ENCODE measurements around the gene ARHGAP15. TPM values are rescaled to one million over a fixed set of nuclear protein-coding genes. Genes with fewer than 3 reads are reported as not detected.

The ARHGAP15 gene
- total RNA-seq, 1 donor from 2014 or later, result not detected

GRCh38 chr2:143165291-143165690 lies 36.1 kb downstream of the ARHGAP15 start:
- no peak overlapping the region for H3K27ac Mint-ChIP-seq (ENCODE audit: unreplicated experiment)
- H3K36me3 Mint-ChIP-seq (ENCODE audit: low read depth, unreplicated experiment), result no peaks in the 10 kb centered on the region
- no peaks in the 10 kb centered on the region for H4K20me1 ChIP-seq (ENCODE audit: insufficient read depth, low read length)
- no peaks in the 10 kb centered on the region for H3K4me1 Mint-ChIP-seq (ENCODE audit: low read depth, unreplicated experiment)
- H3K27me3 Mint-ChIP-seq (ENCODE audit: low read depth, unreplicated experiment), result no peaks in the 10 kb centered on the region
- no peaks in the 10 kb centered on the region for H3K9me3 Mint-ChIP-seq (ENCODE audit: unreplicated experiment)
- TF ChIP-seq CTCF (IDR thresholded peaks at IDR 0.05; ENCODE audit: insufficient read depth, low read depth, low read length) (no peak), EZH2 (IDR thresholded peaks at IDR 0.05; ENCODE audit: insufficient read depth, low read length) (no peak)
- H2AFZ ChIP-seq (ENCODE audit: low read depth, low read length), result no peak overlapping the region
- H3K4me3 Mint-ChIP-seq (ENCODE audit: unreplicated experiment), result no peak overlapping the region
- no peak overlapping the region for H3K4me3 ChIP-seq (ENCODE audit: insufficient read depth, low read depth, low read length)
- FAIRE-seq, result no peak
- peaks cover 13% of the 10 kb centered on the region for H3K27me3 ChIP-seq (ENCODE audit: insufficient read depth, low read length)
- no peaks in the 10 kb centered on the region for H3K9me3 ChIP-seq (ENCODE audit: insufficient read depth, low read depth, low read length)
- no peaks in the 10 kb centered on the region for H3K79me2 ChIP-seq (ENCODE audit: insufficient read depth, low read length)
- DNase-seq (ENCODE audit: low read depth), result no peak
- H3K4me2 ChIP-seq (ENCODE audit: low read length), result no peak overlapping the region
- no peak overlapping the region for H3K27ac ChIP-seq (ENCODE audit: low read depth, low read length)
- no peaks in the 10 kb centered on the region for H3K4me1 ChIP-seq (ENCODE audit: insufficient read depth, low read length)
- no peaks in the 10 kb centered on the region for H3K36me3 ChIP-seq (ENCODE audit: insufficient read depth, low read length)
- H3K9ac ChIP-seq (ENCODE audit: low read length), result no peak overlapping the region

- H3K4me1 ChIP-seq (ENCODE audit: insufficient read depth, low read length), result no peaks in the 10 kb centered on the region
- H3K27me3 ChIP-seq (ENCODE audit: insufficient read depth, low read length), result no peaks in the 10 kb centered on the region
- H3K36me3 Mint-ChIP-seq (ENCODE audit: low read depth, unreplicated experiment), result no peaks in the 10 kb centered on the region
- no peak overlapping the region for H3K4me2 ChIP-seq (ENCODE audit: low read length)
- H4K20me1 ChIP-seq (ENCODE audit: insufficient read depth, low read length), result no peaks in the 10 kb centered on the region
- no peak overlapping the region for H3K9ac ChIP-seq (ENCODE audit: low read length)
- H2AFZ ChIP-seq (ENCODE audit: low read depth, low read length), result no peak overlapping the region
- H3K9me3 ChIP-seq (ENCODE audit: insufficient read depth, low read depth, low read length), result no peaks in the 10 kb centered on the region
- H3K27ac ChIP-seq (ENCODE audit: low read depth, low read length), result no peak overlapping the region
- no peaks in the 10 kb centered on the region for H3K4me1 Mint-ChIP-seq (ENCODE audit: low read depth, unreplicated experiment)
- H3K27me3 Mint-ChIP-seq (ENCODE audit: low read depth, unreplicated experiment), result no peaks in the 10 kb centered on the region
- H3K27ac Mint-ChIP-seq (ENCODE audit: unreplicated experiment), result no peak overlapping the region
- no peaks in the 10 kb centered on the region for H3K9me3 Mint-ChIP-seq (ENCODE audit: unreplicated experiment)
- H3K79me2 ChIP-seq (ENCODE audit: insufficient read depth, low read length), result no peaks in the 10 kb centered on the region
- TF ChIP-seq EZH2 (IDR thresholded peaks at IDR 0.05; ENCODE audit: insufficient read depth, low read length) (no peak), CTCF (IDR thresholded peaks at IDR 0.05; ENCODE audit: insufficient read depth, low read depth, low read length) (no peak)
- H3K4me3 Mint-ChIP-seq (ENCODE audit: unreplicated experiment), result no peak overlapping the region
- H3K4me3 ChIP-seq (ENCODE audit: insufficient read depth, low read depth, low read length), result no peak overlapping the region
- H3K36me3 ChIP-seq (ENCODE audit: insufficient read depth, low read length), result no peaks in the 10 kb centered on the region
- FAIRE-seq (no peak), DNase-seq (ENCODE audit: low read depth) (no peak)
These were observed 39.9 kb downstream of the ARHGAP15 start for GRCh38 chr2:143169105-143169504.

GRCh38 chr2:143171817-143172216 lies 42.6 kb downstream of the ARHGAP15 start:
- H3K79me2 ChIP-seq (ENCODE audit: insufficient read depth, low read length), result no peaks in the 10 kb centered on the region
- no peak overlapping the region for H3K4me2 ChIP-seq (ENCODE audit: low read length)
- H2AFZ ChIP-seq (ENCODE audit: low read depth, low read length), result no peak overlapping the region
- H3K9me3 Mint-ChIP-seq (ENCODE audit: unreplicated experiment), result no peaks in the 10 kb centered on the region
- H3K27ac Mint-ChIP-seq (ENCODE audit: unreplicated experiment), result no peak overlapping the region
- FAIRE-seq (no peak), DNase-seq (ENCODE audit: low read depth) (no peak)
- no peaks in the 10 kb centered on the region for H4K20me1 ChIP-seq (ENCODE audit: insufficient read depth, low read length)
- H3K9me3 ChIP-seq (ENCODE audit: insufficient read depth, low read depth, low read length), result no peaks in the 10 kb centered on the region
- no peak for TF ChIP-seq CTCF (IDR thresholded peaks at IDR 0.05; ENCODE audit: insufficient read depth, low read depth, low read length)
- no peak for TF ChIP-seq EZH2 (IDR thresholded peaks at IDR 0.05; ENCODE audit: insufficient read depth, low read length)
- H3K4me3 ChIP-seq (ENCODE audit: insufficient read depth, low read depth, low read length), result no peak overlapping the region
- H3K4me3 Mint-ChIP-seq (ENCODE audit: unreplicated experiment), result no peak overlapping the region
- H3K36me3 ChIP-seq (ENCODE audit: insufficient read depth, low read length), result no peaks in the 10 kb centered on the region
- no peak overlapping the region for H3K27ac ChIP-seq (ENCODE audit: low read depth, low read length)
- H3K9ac ChIP-seq (ENCODE audit: low read length), result no peak overlapping the region
- H3K4me1 ChIP-seq (ENCODE audit: insufficient read depth, low read length), result no peaks in the 10 kb centered on the region
- no peaks in the 10 kb centered on the region for H3K4me1 Mint-ChIP-seq (ENCODE audit: low read depth, unreplicated experiment)
- H3K27me3 ChIP-seq (ENCODE audit: insufficient read depth, low read length), result no peaks in the 10 kb centered on the region
- no peaks in the 10 kb centered on the region for H3K27me3 Mint-ChIP-seq (ENCODE audit: low read depth, unreplicated experiment)
- H3K36me3 Mint-ChIP-seq (ENCODE audit: low read depth, unreplicated experiment), result no peaks in the 10 kb centered on the region
